NCI-H1436 treated with DMSO at 0.1 percent for 48 hours (cell line): ENCODE data around the gene NECTIN3.

Source experiments
- DNase-seq: peaks from one replicate; lab custom pipeline; 2025; lab: John Stamatoyannopoulos, UW

The NECTIN3 gene

DNA sequence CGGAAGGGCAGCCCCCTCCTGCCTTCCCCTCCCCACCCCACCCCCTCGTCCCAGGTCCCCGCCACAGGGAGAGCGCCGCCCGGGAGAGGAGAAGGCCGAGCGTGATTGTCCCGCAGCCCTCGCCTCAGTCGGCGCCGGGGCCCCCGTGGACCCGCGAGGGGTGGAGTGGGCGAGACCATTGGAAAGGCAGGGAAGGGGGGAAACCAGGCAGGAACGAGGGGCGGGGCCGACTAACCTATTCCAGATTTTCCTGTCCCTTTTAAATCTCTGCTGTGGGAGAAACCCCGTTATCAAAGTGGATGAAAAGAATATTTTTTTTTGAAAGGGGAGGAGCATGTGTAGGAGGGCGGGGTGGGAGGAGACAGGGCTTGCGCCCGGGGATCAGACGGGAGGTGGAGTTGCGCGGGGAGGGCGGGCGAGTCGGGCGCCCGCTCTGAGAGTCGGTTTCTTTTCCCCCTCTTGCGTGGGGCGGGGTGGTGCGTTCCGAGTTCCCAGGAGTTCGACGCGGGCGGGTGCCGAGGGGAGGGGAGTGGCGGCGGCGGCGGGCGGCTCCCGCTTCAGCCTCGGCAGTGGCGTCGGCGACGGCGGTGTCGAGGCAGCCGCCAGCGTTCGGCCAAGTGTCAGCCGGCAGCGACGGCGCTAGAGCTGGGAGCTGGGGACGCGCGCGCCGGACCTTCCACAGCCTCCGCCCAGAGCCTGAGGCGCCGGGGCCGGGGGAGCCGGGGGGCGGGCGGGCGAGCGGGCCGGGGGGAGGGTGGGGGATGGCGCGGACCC, at the start of gene NECTIN3:
Gene NECTIN3 (plus strand): TSS at position 560 of the 774 bp plus-strand sequence. CDS start 202 bp downstream, at position 762.
- DNase-seq: no peak

- no peak for DNase-seq
These were observed 43.7 kb upstream of the NECTIN3 start for GRCh38 chr3:111027868-111028267.

GRCh38 chr3:111031538-111031937, 40.1 kb upstream of the NECTIN3 start:
- DNase-seq: no peak

GRCh38 chr3:111032677-111033076, 38.9 kb upstream of the NECTIN3 start:
- no peak for DNase-seq

- no peak for DNase-seq
These were observed 38.1 kb upstream of the NECTIN3 start for GRCh38 chr3:111033470-111034050.

- no peak for DNase-seq
These were observed 36.3 kb upstream of the NECTIN3 start for GRCh38 chr3:111035316-111035715.

DNA sequence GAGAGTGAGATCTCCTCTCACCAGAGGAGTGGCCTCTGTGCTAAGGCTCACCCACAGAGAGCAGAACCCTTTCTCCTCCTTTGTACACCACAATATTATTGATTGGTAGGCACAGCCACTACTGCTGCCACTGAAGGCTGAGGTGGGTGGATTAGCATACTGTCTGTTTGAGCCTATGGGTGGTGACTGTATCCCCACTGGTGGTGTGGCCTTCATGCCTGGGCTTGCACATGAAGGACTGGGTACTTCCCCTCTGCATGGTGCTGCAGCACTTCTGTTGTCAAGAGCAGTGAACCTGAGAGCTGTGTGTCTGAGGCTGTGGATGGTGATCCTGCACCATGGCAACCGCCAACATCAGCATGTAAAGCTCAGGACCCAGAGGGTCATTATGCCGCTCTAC, 35.7 kb upstream of the NECTIN3 start:
- DNase-seq: no peak

DNA sequence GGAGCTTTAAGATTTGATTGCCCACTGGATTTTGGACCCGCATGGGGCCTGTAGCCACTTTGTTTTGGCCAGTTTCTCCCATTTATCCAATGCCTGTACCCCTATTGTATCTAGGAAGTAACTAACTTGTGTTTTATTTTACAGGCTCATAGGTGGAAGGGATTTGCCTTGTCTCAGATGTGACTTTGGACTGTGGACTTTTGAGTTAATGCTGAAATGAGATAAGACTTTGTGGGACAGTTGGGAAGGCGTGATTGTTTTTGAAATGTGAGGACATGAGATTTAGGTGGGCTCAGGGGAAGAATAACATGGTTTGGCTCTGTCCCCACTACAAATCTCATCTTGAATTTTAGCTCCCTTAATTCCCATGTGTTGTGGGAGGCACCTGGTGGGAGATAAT, 30.7 kb upstream of the NECTIN3 start:
- DNase-seq: no peak

- no peak for DNase-seq
These were observed 26.1 kb upstream of the NECTIN3 start for GRCh38 chr3:111045564-111045963.

DNA sequence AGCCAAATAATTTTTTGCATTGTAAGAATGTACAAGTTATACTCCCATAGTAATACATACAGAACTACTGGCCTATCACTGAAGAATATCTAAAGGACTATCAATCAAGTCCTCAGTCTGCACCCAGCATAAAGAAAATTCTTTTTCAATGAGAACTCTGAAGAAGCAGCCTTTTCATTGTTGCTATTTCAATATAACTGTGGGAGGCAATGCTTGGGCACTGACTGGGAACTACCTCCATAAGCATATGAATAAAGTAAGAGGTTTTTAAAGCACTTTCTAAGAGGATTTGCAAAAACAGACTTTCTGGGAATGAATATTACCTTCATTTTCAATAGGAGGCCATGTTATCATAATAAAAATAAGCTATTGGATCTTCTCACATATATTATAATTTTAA, 24.6 kb upstream of the NECTIN3 start:
- no peak for DNase-seq

DNA sequence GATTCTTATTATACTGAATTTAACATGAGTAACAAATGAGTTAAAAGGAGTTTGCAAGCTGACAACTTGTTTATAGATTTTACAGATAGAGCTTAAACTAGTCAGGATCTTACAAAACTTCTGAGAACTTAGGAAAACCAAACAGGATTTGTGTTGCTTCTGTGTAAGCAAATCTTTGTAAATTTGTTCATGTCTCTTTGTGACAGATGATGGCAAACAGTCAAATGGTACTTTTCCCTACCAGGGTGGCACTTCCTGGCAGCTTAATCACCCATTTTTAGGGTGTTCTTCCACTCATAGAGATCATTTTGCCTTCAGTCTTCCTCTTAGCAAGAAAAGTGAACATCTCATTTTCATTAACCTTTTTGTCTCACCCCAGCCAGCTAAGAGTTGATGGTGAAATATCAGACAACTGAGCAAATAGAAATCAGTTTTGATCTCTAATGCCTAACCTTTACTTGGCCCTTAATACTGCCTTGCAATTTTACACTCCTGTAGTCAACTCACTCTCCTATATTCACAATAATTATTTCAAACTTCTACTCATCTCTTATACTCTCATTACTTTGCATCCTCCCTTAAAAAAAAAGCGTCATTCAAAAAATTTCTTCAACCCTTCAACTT, 23.7 kb upstream of the NECTIN3 start:
- DNase-seq: no peak

DNA sequence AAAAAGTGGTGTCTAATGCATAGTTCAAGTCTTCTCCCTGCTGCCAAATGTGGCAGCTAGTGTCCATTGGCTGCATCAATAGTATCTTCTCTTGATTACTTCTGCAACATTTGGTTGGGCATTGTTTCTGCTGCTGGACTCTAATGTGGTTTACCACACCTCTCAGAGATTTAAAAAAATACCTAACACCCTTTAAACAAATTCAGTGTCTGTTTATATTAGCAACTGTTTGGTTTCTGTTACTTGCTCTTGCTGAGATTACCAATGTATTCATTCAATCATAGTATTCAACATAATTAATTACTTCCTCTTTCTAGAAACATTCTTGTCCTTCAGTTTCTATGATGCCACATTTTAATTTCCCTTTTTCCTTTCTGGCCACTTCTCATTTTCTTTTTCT, 20.3 kb upstream of the NECTIN3 start:
- no peak for DNase-seq

GRCh38 chr3:111068574-111068973, 3.0 kb upstream of the NECTIN3 start:
- DNase-seq: no peak

DNA sequence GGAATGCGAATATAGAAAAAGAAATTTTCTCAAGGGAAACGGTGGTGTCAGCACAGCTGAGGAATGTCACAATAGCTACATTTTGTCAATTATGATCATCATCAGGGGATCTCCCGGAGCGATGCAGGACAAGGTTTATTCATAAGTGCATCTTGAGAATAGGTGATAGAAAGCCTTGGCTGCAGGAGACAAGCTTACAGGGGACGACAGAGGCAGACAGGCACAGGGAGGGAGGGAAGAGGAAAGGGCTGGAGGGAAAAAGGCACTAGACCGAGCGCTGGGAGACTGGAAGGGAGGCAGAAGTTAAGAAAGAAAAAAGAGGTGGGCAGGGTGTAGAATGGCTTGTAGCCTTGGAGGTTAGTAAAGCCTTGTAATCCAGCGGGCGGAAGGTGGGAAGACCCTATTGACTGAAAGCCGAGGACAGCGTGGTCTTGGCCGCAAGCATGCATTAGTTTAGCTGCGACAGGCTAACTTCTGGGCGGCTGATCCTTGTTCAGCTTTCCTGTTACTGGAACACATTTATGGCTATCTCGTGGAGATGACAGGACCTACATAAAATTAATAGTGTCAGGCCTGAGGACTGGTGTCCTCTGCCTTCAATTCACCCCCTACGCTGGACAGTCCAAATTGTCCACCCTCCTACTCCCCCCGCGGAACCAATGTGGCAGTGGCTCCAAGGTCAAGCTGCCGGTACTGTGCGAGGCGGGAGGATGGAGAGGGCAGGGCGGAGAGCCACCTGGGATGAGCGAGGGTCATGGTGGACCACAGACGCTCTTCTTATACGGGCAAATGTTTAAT, 1.4 kb upstream of the NECTIN3 start:
- DNase-seq: no peak

- no peak for DNase-seq
These were observed 802 bp upstream of the NECTIN3 start for GRCh38 chr3:111070772-111071256.

GRCh38 chr3:111072031-111072921, 660 bp downstream of the NECTIN3 start:
- DNase-seq: no peak

- DNase-seq: no peak
These were observed 1.6 kb downstream of the NECTIN3 start for GRCh38 chr3:111073218-111073617.

GRCh38 chr3:111076732-111077131, 5.1 kb downstream of the NECTIN3 start:
- no peak for DNase-seq

GRCh38 chr3:111077369-111077768, 5.8 kb downstream of the NECTIN3 start:
- DNase-seq: no peak

GRCh38 chr3:111080413-111080812, 8.8 kb downstream of the NECTIN3 start:
- DNase-seq: no peak

- DNase-seq: no peak
These were observed 9.5 kb downstream of the NECTIN3 start for GRCh38 chr3:111081008-111081545.
